ENCODE measurements around the gene TTC3. TPM values are rescaled to one million over a fixed set of nuclear protein-coding genes. Genes with fewer than 3 reads are reported as not detected.
"Not testable (repeated sequence)": the region's sequence is repeated elsewhere in the genome, so short reads cannot be mapped to it uniquely, and the experiment has no call there.

TTC3 gene
- total RNA-seq, 1 donor from 2014 or later, result 60.9 TPM

DNA sequence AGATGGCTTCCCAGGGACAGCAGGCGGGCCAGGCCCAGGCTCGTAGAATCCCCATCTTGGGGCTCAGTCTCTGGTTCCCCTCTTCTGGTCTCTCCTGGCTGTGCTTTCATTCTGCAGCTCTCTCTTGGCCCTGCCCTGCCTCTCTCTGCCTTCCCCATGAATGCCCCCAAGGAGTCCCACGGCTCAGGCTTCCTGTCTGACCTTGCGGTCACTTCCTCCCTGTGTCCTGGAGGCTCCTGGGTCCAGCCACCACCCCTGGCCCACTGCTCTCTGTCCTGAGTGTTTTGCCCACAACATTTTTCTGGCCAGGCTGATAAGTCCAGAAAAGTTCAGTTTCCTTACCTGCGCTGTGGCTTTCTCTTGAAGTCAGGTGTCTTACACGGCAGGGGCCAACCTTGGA lies 29.2 kb upstream of the TTC3 start:
- intact Hi-C loops (cut with micrococcal nuclease), result no loop called here
- no peak for DNase-seq (ENCODE audit: low spot score)
- Mint-ChIP-seq H3K27me3 (ENCODE audit: low read depth) (peaks cover 14% of the 10 kb centered on the region), H3K4me1 (ENCODE audit: low read depth) (peaks cover 9% of the 10 kb centered on the region), H3K4me3 (ENCODE audit: low read depth) (no peak overlapping the region), H3K9me3 (no peaks in the 10 kb centered on the region), H3K27ac (no peak overlapping the region), H3K36me3 (ENCODE audit: low read depth) (no peaks in the 10 kb centered on the region)

- no peak for DNase-seq (ENCODE audit: low spot score)
Observed at GRCh38 chr21:37044643-37045042, 28.4 kb upstream of the TTC3 start.

GRCh38 chr21:37045149-37045548 lies 27.9 kb upstream of the TTC3 start:
- Mint-ChIP-seq H3K4me1 (ENCODE audit: low read depth) (peaks cover 9% of the 10 kb centered on the region), H3K27ac (no peak overlapping the region), H3K36me3 (ENCODE audit: low read depth) (no peaks in the 10 kb centered on the region), H3K27me3 (ENCODE audit: low read depth) (peaks cover 23% of the 10 kb centered on the region), H3K4me3 (ENCODE audit: low read depth) (no peak overlapping the region), H3K9me3 (no peaks in the 10 kb centered on the region)
- intact Hi-C loops (cut with micrococcal nuclease), result no loop called here
- DNase-seq (ENCODE audit: low spot score), result no peak

More at GRCh38 chr21:37044643-37045042, 28.4 kb upstream of the TTC3 start:
- H3K36me3 Mint-ChIP-seq (ENCODE audit: low read depth), result no peaks in the 10 kb centered on the region
- no peak overlapping the region for H3K4me3 Mint-ChIP-seq (ENCODE audit: low read depth)
- H3K27me3 Mint-ChIP-seq (ENCODE audit: low read depth), result peaks cover 20% of the 10 kb centered on the region
- intact Hi-C loops (cut with micrococcal nuclease), result no loop called here
- no peaks in the 10 kb centered on the region for H3K9me3 Mint-ChIP-seq
- peaks cover 9% of the 10 kb centered on the region for H3K4me1 Mint-ChIP-seq (ENCODE audit: low read depth)
- no peak overlapping the region for H3K27ac Mint-ChIP-seq

DNA sequence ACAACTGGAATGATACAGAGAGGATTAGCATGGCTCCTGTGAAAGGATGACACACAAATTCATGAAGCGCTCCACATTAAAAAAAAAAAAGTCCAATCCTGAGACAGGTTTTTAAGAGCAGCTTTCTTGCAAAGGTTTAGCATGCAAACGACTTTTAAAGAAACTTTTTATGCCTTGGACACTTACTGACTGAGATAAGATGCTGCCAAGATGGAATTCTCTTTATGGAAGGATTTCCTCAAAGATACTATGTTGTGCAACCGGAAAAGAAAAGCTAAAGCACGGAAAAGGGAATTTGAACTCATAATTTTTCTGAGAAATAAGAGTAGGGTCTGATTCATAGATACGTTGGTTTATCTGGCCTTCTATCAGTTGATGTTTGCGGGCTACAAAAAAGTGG lies 27.5 kb upstream of the TTC3 start:
- peaks cover 23% of the 10 kb centered on the region for H3K27me3 Mint-ChIP-seq (ENCODE audit: low read depth)
- no peak overlapping the region for H3K4me3 Mint-ChIP-seq (ENCODE audit: low read depth)
- no peak overlapping the region for H3K27ac Mint-ChIP-seq
- H3K4me1 Mint-ChIP-seq (ENCODE audit: low read depth), result peaks cover 9% of the 10 kb centered on the region
- H3K36me3 Mint-ChIP-seq (ENCODE audit: low read depth), result no peaks in the 10 kb centered on the region
- intact Hi-C loops (cut with micrococcal nuclease), result no loop called here
- no peak for DNase-seq (ENCODE audit: low spot score)
- H3K9me3 Mint-ChIP-seq, result no peaks in the 10 kb centered on the region

- intact Hi-C loops (cut with micrococcal nuclease), result no loop called here
- H3K4me3 Mint-ChIP-seq (ENCODE audit: low read depth), result no peak overlapping the region
- no peaks in the 10 kb centered on the region for H3K36me3 Mint-ChIP-seq (ENCODE audit: low read depth)
- no peak for DNase-seq (ENCODE audit: low spot score)
- no peak overlapping the region for H3K27ac Mint-ChIP-seq
- H3K4me1 Mint-ChIP-seq (ENCODE audit: low read depth), result peaks cover 9% of the 10 kb centered on the region
- H3K27me3 Mint-ChIP-seq (ENCODE audit: low read depth), result peaks cover 23% of the 10 kb centered on the region
- H3K9me3 Mint-ChIP-seq, result no peaks in the 10 kb centered on the region
Observed at GRCh38 chr21:37047079-37047478, 26.0 kb upstream of the TTC3 start.

DNA sequence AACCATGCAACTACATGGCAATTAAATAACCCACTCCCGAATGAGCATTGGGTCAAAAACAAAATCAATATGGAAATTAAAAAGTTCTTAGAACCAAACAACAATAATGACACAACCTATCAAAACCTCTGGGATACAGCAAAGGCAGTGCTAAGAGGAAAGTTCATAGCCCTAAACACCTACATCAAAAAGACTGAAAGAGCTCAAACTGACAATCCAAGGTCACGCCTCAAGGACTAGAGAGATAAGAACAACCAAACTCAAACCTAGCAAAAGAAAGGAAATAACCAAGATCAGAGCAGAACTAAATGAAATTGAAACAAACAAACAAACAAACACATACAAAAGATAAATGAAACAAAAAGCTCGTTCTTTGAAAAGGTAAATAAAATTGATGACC lies 23.3 kb upstream of the TTC3 start:
- peaks cover 26% of the 10 kb centered on the region for H3K27me3 Mint-ChIP-seq (ENCODE audit: low read depth)
- DNase-seq (ENCODE audit: low spot score); H3K27ac Mint-ChIP-seq; intact Hi-C loops (cut with micrococcal nuclease); H3K4me3 Mint-ChIP-seq (ENCODE audit: low read depth); H3K9me3 Mint-ChIP-seq; H3K36me3 Mint-ChIP-seq (ENCODE audit: low read depth); H3K4me1 Mint-ChIP-seq (ENCODE audit: low read depth): not testable (repeated sequence)

GRCh38 chr21:37055271-37055855 lies 17.7 kb upstream of the TTC3 start:
- intact Hi-C loops (cut with micrococcal nuclease), result no loop called here

DNA sequence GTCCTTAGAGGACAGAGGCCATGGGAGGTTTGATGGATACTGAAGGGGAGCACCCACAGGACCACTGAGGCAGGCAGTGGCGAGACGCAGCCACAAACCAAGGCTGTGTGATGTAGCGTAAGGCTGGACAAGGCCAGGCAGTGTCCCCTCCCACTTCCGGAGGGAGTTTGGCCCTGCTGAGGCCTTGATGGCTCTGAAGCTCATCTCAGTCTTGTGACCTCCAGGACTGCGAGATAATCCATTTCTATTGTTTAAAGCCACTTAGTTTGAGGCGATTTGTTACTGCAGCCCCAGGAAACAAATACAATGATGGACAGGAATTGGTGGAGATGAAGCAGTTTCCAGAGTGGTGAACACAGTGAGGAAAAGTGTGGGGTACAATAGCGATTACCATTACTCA lies 15.4 kb upstream of the TTC3 start:
- Mint-ChIP-seq H3K27me3 (ENCODE audit: low read depth) (peaks cover 10% of the 10 kb centered on the region), H3K27ac (no peak overlapping the region), H3K4me1 (ENCODE audit: low read depth) (no peaks in the 10 kb centered on the region), H3K36me3 (ENCODE audit: low read depth) (no peaks in the 10 kb centered on the region), H3K9me3 (no peaks in the 10 kb centered on the region), H3K4me3 (ENCODE audit: low read depth) (no peak overlapping the region)
- no peak for DNase-seq (ENCODE audit: low spot score)
- intact Hi-C loops (cut with micrococcal nuclease), result no loop called here

More at GRCh38 chr21:37055271-37055855, 17.7 kb upstream of the TTC3 start:
- H3K4me3 Mint-ChIP-seq (ENCODE audit: low read depth), result no peak overlapping the region
- H3K9me3 Mint-ChIP-seq, result no peaks in the 10 kb centered on the region
- no peak for DNase-seq (ENCODE audit: low spot score)
- H3K36me3 Mint-ChIP-seq (ENCODE audit: low read depth), result no peaks in the 10 kb centered on the region
- no peak overlapping the region for H3K27ac Mint-ChIP-seq
- no peaks in the 10 kb centered on the region for H3K4me1 Mint-ChIP-seq (ENCODE audit: low read depth)
- H3K27me3 Mint-ChIP-seq (ENCODE audit: low read depth), result peaks cover 10% of the 10 kb centered on the region

GRCh38 chr21:37058261-37058660 lies 14.8 kb upstream of the TTC3 start:
- no peak overlapping the region for H3K27ac Mint-ChIP-seq
- no peaks in the 10 kb centered on the region for H3K9me3 Mint-ChIP-seq
- DNase-seq (ENCODE audit: low spot score), result no peak
- intact Hi-C loops (cut with micrococcal nuclease), result no loop called here
- no peaks in the 10 kb centered on the region for H3K36me3 Mint-ChIP-seq (ENCODE audit: low read depth)
- no peak overlapping the region for H3K4me3 Mint-ChIP-seq (ENCODE audit: low read depth)
- H3K4me1 Mint-ChIP-seq (ENCODE audit: low read depth), result no peaks in the 10 kb centered on the region
- H3K27me3 Mint-ChIP-seq (ENCODE audit: low read depth), result peaks cover 10% of the 10 kb centered on the region

DNA sequence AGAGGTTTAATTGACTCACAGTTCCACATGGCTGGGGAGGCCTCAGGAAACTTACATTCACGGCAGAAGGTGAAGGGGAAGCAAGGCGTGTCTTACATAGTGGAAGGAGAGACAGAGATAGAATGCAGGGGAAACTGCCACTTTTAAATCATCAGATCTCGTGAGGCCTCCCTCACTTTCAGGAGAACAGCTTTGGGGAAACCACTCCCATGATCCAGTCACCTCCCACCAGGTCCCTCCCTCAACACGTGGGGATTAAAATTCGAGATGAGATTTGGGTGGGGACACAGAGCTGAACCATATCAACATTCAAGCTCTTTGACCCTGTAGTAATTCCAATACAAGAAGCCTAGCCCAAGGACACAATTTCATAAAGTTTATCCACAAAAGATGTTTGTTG lies 13.9 kb upstream of the TTC3 start:
- DNase-seq (ENCODE audit: low spot score), result no peak
- Mint-ChIP-seq H3K36me3 (ENCODE audit: low read depth) (no peaks in the 10 kb centered on the region), H3K4me1 (ENCODE audit: low read depth) (no peaks in the 10 kb centered on the region), H3K27ac (no peak overlapping the region), H3K4me3 (ENCODE audit: low read depth) (no peak overlapping the region), H3K27me3 (ENCODE audit: low read depth) (peaks cover 10% of the 10 kb centered on the region), H3K9me3 (no peaks in the 10 kb centered on the region)
- intact Hi-C loops (cut with micrococcal nuclease), result no loop called here

DNA sequence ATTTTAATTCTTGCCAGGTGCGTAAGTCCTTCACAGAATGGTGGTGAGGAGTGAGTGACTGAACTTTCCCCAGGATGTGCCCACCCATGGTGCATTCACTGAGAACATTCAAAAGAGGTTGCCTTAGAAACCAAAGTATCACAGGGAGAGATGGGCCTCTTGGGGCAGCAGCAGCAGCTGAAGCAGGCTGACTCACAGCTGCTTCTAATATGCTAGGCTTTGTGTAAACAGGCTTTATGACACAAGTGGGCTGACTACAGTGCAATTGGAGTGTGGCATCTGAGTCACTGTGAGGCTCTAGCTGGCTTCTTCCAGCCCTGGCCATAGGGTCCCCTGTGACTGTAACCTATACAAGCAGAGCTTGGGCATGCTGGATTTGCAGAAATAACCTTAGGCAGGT lies 12.8 kb upstream of the TTC3 start:
- no peak overlapping the region for H3K4me3 Mint-ChIP-seq (ENCODE audit: low read depth)

GRCh38 chr21:37061926-37062592 lies 11.0 kb upstream of the TTC3 start:
- Mint-ChIP-seq H3K9me3 (no peaks in the 10 kb centered on the region), H3K27ac (no peak overlapping the region), H3K4me3 (ENCODE audit: low read depth) (no peak overlapping the region), H3K4me1 (ENCODE audit: low read depth) (no peaks in the 10 kb centered on the region), H3K27me3 (ENCODE audit: low read depth) (no peaks in the 10 kb centered on the region), H3K36me3 (ENCODE audit: low read depth) (peaks cover 3% of the 10 kb centered on the region)
- no peak for DNase-seq (ENCODE audit: low spot score)
- intact Hi-C loops (cut with micrococcal nuclease), result no loop called here

More for the DNA sequence above, 12.8 kb upstream of the TTC3 start:
- H3K27ac Mint-ChIP-seq, result no peak overlapping the region
- H3K9me3 Mint-ChIP-seq, result no peaks in the 10 kb centered on the region
- H3K27me3 Mint-ChIP-seq (ENCODE audit: low read depth), result peaks cover 4% of the 10 kb centered on the region
- no peak for DNase-seq (ENCODE audit: low spot score)
- intact Hi-C loops (cut with micrococcal nuclease), result no loop called here
- no peaks in the 10 kb centered on the region for H3K4me1 Mint-ChIP-seq (ENCODE audit: low read depth)
- no peaks in the 10 kb centered on the region for H3K36me3 Mint-ChIP-seq (ENCODE audit: low read depth)

DNA sequence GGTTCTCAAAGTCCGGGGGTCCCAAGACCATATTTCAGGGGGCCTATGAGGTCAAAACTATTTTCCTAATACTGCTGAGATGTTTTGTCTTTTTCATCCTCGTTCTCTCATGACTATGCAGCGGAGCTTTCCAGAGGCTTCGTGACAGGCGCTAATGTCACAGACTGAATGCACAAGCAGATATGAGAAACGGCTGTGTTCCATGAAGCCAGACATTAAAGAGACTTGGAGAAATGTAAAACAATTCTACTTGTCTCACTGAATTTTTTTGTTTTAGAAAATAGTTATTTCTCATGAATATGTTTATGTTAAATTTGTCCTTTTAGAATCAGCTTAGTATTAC lies 10.5 kb upstream of the TTC3 start:
- Mint-ChIP-seq H3K36me3 (ENCODE audit: low read depth) (peaks cover 5% of the 10 kb centered on the region), H3K4me1 (ENCODE audit: low read depth) (no peaks in the 10 kb centered on the region), H3K27me3 (ENCODE audit: low read depth) (no peaks in the 10 kb centered on the region), H3K9me3 (no peaks in the 10 kb centered on the region), H3K4me3 (ENCODE audit: low read depth) (no peak overlapping the region), H3K27ac (no peak overlapping the region)
- intact Hi-C loops (cut with micrococcal nuclease), result no loop called here
- DNase-seq (ENCODE audit: low spot score), result no peak

All from activated T-helper 2 cell treated with anti-CD3 and anti-CD28 coated beads, Interferon-gamma antibody, Interleukin-2, Interleukin-4, amounts not matched to agents 10 μg/mL and 5 μg/mL and 100 μg/mL, durations not matched to agents 14 hours and 24 hours and 36 hours (primary cell).